ENCODE results near the gene LUC7L2.
"Not testable (repeated sequence)": the region's sequence is repeated elsewhere in the genome, so short reads cannot be mapped to it uniquely, and the experiment has no call there.

Gene LUC7L2

DNA sequence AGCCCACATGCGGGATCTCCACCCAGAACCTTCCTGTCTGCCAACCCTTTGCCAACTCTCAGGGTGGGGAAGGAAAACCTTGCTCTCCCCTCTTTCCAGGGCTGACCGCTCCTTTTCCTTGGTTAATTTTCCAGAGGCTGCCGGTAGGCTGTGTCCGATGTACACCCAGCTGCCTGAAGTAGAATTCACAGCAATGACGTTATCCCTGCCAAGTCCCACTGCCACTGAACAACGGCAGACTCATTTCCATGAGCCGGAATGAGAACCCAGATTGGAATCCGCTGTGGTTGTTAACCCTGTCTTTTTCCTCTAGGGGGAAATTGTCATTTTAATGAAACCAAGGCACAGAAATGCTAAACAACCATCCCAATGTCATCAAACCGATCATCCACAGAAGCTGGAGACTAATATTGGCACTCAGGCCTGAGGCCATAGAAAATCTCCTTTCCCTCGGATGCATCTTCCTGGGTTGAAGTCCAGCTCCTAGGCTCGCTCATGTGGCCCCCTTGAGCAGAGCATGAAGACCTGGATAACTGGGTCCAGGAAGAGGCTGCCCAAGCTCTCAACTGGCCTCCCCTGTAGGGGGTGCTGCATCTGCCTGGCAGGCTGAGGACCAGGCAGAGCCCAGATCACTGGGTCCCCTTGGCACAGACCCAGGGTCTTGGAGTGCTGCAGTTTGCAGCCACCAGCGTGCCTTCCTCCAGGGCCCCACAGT lies 93.4 kb downstream of the LUC7L2 start:
- DNase-seq, result no peak

DNA sequence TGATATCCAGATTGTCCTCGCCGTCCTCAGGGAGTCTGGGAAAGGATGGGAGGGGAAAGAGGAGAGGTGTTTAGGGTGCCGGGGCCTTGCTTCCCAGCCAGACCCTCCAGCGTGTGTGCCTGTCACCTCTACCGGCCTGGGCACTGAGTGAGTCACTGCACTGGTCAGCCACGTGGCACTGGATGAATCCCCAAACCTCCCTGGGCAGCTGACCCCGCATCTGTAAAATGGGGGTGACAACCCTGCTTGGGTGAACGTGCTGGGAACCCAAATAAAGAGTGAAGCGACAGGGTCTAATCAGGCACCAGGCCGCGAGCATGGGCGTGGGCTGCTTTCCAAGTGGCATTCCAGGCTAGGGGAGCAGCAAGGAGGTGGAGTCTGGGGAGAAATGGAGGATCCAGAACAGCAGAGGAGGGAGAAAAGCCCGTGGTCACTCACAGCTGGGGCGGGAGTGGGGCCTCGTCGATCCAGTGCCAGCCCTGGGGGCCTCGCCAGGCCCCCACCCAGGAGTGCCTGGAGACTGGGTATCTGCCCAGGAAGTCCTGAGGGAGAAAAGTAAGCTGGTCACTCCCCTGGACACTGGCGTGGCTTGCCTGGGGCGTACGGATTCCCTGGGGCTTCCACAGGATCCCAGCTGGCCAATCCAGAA lies 94.1 kb downstream of the LUC7L2 start:
- no peak for DNase-seq

DNA sequence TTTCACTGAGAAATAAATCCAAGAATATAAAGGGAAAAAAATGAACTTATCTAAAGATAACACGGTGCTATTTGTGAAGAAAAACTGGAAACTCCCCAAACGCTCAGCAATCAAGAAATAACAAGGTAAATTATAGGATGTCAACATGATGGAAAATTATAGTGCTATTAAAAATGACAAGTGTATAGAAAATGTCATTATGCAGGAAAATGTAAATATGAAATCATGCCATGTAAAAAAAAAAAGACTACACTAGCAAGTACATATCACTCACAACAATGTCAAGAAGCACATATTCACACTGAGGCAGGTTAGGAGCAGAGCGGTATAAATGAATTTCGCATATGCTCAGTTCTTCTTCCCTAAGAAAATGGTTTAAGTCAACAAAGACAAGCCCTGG lies 96.1 kb downstream of the LUC7L2 start:
- DNase-seq, result no peak

DNA sequence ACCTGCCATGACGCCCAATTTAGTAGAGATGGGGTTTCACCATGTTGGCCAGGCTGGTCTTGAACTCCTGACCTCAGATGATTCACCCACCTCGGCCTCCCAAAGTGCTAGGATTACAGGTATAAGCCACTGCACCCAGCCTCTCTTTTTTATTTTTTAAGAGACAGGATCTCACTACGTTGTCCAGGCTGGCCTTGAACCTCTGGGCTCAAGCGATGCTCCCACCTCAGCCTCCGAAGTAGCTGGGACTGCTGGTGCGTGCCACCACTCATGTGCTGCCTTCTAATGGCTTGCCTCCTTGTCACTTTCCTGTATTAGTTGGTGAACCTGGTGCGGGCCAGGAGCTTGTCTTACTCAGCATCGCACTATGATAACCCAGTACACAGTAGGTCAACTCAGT lies 96.8 kb downstream of the LUC7L2 start:
- no peak for DNase-seq

DNA sequence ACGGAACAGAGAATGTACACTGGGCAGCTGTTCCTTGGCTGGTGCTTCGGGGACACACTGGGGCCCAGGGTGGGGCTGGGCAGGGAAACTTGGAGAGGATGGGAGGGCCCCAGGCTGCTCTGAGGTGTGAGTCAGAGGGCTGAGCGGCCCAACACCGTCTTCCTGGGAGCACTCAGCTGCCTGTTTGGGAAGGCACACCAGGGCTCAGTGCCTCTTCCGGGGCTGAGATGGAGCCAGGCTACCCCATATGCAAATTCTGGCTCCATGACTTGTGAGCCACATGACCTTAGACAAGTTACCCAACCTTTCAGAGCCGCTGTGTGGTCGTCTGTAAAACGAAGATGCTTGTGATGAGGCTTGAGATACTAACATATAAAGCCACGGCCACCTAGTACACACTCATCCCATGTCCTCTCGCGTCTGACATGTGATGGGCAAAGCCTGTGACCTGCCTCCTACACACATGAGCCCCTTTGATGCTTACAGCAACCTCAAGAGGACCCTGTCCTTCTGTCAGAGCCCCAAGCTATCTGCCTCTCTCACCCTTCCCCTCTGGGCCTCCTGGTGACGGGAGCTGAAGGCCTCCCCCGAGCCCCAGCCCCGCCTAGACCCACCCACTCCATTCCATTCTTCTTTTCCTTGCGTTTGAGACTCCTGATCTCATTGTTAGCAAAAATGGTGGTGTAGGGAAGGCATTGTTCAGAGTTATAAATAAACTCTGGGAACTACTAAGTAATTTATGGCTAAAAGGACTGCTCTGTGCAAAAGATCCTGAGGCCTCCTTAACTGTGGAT lies 97.7 kb downstream of the LUC7L2 start:
- DNase-seq, result no peak

DNA sequence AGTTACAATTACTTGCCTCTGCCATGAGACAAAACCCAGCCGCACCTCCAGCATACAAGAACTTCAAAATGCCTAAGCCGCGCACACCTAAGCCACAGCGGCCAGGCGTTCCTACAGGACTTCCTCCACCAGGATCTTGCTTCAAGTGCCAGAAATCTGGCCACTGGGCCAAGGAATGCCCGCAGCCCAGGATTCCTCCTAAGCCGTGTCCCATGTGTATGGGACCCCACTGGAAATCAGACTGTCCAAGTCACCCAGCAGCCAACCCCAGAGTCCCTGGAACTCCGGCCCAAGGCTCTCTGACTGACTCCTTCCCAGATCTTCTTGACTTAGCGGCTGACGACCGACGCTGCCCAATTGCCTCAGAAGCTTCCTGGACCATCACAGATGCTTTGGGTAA lies 103.7 kb downstream of the LUC7L2 start:
- DNase-seq, result not testable (repeated sequence)

DNA sequence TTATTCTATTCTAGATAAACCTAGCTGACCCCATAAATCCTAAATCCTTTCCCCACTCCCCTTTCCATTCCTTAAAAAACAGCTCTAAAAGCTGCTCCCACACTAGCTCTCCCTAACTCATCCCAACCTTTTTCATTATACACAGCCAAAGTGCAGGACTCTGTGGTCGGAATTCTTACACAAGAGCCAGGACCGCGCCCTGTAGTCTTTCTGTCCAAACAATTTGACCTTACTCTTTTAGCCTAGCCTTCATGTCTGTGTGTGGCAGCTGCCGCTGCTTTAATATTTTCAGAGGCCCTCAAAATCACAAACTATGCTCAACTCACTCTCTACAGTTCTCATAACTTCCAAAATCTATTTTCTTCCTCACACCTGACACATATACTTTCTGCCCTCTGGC lies 104.8 kb downstream of the LUC7L2 start:
- DNase-seq, result not testable (repeated sequence)

DNA sequence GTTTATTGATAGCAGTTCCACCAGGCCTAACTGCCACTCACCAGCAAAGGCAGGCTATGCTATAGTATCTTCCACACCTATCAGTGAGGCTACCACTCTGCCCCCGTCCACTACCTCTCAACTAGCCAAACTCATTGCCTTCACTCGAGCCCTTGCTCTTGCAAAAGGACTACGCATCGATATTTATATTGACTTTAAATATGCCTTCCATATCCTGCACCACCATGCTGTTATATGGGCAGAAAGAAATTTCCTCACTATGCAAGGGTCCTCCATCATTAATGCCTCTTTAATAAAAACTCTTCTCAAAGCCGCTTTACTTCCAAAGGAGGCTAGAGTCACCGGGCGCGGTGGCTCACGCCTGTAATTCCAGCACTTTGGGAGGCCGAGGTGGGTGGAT lies 105.4 kb downstream of the LUC7L2 start:
- not testable (repeated sequence) for DNase-seq

DNA sequence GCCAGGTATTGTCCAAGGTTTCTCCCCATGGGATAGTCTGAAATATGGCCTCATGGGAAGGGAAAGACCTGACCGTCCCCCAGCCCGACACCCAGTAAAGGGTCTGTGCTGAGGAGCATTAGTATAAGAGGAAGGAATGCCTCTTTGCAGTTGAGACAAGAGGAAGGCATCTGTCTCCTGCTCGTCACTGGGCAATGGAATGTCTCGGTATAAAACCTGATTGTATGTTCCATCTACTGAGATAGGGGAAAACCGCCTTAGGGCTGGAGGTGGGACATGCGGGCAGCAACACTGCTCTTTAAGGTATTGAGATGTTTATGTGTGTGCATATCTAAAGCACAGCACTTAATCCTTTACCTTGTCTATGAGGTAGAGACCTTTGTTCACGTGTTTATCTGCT lies 108.0 kb downstream of the LUC7L2 start:
- DNase-seq, result not testable (repeated sequence)

DNA sequence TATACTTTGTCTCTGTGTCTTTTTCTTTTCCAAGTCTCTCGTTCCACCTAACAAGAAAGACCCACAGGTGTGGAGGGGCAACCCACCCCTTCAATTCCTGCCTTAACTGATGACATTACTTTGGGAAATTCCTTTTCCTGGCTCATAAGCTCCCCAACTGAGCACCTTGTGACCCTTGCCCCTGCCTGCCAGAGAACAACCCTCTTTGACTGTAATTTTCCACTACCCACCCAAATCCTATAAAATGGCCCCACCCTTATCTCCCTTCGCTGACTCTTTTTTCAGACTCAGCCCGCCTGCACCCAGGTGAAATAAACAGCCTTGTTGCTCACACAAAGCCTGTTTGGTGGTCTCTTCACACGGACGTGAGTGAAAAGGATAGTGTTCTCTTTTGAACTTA lies 108.6 kb downstream of the LUC7L2 start:
- DNase-seq, result not testable (repeated sequence)

DNA sequence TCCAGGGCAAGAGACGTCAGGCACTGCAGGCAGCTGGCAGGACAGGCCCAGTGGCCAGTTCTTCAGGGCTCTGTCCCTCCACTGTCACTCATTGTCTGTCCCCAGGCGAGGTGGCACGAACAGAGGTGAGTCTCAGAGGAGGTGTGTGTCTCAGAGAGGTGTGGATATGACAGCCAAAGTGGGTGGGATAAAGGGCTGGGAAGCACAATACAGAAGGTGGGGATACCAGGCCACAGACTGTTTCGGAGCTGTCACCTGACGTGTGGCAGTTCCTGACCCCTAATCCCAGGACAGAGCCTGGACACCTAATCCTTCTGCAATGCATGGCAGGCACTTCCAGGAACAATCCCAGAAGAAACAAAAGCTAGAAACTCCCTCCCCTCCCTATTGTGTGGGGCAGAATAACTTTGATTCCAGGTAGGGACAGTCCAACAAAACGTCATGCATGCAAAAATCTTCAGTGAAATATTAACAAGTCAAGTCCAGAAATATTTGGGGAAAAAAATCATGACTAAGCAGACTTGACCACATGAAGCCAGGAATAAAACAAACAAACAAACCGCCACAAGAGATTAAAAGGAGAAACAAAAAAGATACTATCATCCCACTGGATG lies 112.2 kb downstream of the LUC7L2 start:
- DNase-seq, result no peak

Data from NCI-H1092 treated with DMSO at 0.1 percent for 48 hours (cell line).